Activated effector memory CD4-positive, alpha-beta T cell treated with Interleukin-2 at 50 U/mL for 16 hours (primary cell): ENCODE measurements around the gene MCRS1.

ENCODE experiments used
- DNase-seq: peaks from one replicate; pipeline ENCODE4 v3.0.0-alpha.2; 2020

The MCRS1 gene

GRCh38 chr12:49554266-49554665 is 13.7 kb downstream of the MCRS1 start:
- no peak for DNase-seq

DNA sequence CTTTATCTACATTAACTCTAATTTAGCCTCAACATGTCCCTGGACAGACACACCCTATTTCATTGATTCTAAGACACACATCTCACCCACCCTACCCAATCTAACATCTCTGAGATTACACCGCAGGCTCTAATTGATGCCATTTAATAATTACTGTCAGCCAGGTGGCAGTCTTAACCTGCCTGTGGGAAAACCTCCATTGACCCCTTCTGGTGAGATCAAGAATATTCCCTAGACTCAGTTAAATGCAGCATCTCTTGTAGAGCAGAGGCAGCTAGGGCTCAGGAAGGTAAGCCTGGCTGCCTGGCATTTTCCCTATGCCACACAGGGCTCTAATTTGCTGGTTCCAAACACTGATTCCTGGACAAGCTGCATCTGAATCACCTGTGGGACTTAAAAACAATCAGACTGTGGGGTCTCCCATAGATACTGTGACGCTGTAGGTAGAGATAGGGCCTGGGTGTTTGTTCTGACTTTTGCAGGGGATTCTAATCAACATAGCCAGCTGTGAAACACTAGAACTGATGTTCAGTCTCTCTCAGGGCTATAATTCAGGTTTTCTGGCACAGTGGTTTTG is 14.3 kb downstream of the MCRS1 start:
- no peak for DNase-seq

DNA sequence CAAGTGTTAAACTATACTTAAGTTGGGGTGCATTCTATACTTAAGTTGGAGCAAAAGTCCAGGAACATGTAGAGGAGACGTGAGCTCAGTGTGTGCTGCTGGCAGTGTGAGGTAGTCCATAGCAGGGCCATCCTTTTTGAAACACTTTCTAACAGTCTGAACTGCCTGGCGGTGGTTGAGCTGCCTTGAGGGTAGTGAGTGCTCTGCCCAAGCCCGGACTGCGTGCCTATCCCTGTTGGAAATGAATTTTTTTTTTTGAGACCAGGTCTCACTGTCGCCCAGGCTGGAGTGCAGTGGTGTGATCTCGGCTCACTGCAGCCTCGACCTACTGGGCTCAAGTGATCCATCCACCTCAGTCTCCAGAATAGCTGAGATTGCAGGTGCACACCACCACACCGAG is 15.0 kb downstream of the MCRS1 start:
- no peak for DNase-seq

- no peak for DNase-seq
Measured at GRCh38 chr12:49552425-49552824, 15.5 kb downstream of the MCRS1 start.

GRCh38 chr12:49552014-49552413 is 15.9 kb downstream of the MCRS1 start:
- no peak for DNase-seq

- no peak for DNase-seq
Measured at GRCh38 chr12:49550693-49551252, 17.2 kb downstream of the MCRS1 start.

DNA sequence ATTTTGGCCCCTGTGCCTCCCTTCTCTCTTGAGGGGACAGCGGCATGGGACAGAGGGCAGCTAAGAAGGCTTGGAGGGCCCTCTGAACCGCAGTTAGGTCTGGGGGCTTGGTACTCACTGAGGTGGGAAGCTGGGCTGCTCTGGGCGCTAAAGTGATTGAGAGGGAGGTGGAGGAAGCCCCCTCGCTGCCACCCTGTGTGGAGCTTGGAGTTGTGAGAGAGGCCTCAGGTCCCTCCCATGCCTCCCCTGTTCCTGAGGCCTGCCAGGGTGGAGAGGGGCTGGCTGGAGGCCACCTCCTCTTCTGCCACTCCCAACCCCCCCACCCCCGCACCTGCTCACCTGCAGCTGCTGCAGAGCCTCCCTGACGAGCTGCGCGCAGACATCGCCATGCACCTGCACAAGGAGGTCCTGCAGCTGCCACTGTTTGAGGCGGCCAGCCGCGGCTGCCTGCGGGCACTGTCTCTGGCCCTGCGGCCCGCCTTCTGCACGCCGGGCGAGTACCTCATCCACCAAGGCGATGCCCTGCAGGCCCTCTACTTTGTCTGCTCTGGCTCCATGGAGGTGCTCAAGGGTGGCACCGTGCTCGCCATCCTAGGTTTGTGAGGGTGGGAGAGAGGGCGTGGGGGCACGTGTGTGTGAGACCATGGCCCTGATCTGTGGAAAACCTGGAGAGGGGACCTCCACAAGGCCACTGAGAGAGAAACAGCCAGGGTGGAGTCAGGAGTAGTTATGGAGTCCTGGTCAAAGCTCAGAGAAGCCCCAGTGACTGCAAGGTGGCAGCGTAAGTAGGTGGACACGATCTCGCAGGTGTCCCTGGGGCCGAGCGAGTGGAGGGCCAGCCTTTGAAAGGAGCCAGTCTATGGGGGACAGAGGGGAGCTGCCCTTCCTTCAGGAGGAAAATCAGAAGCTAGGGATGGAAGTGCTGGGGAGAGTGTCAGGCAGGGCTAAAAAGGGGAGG is 17.9 kb downstream of the MCRS1 start:
- DNase-seq, result no peak

DNA sequence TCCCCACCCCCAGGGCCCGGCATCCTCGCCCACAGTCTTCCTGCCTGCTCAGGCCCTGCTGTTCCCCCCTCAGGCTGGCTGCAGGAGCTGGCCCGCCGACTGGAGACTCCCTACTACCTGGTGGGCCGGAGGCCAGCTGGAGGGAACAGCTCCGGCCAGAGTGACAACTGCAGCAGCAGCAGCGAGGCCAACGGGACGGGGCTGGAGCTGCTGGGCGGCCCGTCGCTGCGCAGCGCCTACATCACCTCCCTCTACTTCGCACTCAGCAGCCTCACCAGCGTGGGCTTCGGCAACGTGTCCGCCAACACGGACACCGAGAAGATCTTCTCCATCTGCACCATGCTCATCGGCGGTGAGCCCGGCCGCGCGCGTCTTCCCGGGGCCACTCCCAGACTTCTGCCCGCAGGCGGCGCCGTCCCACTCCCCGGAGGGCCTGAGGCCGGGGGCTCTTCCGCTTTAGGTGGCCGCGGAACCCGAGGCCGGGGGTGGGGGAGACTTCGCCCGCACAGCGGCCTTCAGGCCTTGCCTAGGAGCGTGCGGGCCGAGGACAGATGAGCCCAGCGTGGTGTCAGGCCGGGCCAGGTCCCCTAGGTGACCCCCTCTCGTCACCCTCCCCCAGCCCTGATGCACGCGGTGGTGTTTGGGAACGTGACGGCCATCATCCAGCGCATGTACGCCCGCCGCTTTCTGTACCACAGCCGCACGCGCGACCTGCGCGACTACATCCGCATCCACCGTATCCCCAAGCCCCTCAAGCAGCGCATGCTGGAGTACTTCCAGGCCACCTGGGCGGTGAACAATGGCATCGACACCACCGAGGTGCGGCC is 18.9 kb downstream of the MCRS1 start:
- DNase-seq, result no peak

DNA sequence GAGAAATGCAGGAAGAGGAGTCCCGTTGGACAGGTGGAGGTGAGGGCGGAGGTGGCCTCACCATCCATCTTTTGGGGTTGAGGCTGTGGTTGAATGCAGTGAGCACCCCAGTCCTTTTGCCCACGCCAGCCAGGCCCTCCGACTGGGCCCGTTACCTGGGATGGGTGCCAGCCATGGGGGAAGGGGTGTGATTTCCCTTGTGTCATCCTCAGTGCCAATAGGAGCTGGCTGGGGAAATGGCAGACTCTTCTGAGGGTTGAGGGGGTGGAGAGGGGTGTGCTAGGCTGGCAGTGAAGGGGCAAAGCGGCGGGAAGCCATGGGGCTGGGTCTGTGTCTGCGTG is 19.5 kb downstream of the MCRS1 start:
- no peak for DNase-seq

DNA sequence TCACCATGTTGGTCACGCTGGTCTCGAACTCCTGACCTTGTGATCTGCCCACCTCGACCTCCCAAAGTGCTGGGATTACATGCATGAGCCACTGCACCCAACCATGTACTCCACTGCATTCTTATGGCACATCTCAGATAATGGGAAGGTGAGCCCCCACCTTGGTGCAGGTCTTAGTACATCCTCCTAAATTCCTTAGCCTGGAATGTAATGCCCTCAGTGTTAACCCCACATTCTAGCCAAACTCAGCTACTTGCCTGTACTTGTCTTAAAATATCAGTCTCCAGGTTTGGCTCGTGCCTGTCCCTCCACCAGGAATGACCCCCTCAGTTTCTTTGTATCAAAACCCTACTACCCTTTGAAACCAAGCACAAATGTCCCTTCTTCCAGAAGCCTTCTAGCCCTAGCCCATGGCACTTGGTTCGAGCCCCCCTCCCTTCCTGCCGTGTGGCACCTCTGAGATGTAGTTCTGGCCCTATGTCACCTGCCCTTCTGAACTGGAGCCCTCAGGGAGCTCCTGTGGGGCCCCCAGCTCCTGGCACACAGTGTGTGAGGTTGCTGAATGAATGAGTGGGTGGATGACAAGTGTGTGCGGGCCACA is 20.8 kb downstream of the MCRS1 start:
- DNase-seq, result no peak

- no peak for DNase-seq
Measured at GRCh38 chr12:49546481-49546880, 21.5 kb downstream of the MCRS1 start.

GRCh38 chr12:49545815-49546214 is 22.1 kb downstream of the MCRS1 start:
- no peak for DNase-seq

DNA sequence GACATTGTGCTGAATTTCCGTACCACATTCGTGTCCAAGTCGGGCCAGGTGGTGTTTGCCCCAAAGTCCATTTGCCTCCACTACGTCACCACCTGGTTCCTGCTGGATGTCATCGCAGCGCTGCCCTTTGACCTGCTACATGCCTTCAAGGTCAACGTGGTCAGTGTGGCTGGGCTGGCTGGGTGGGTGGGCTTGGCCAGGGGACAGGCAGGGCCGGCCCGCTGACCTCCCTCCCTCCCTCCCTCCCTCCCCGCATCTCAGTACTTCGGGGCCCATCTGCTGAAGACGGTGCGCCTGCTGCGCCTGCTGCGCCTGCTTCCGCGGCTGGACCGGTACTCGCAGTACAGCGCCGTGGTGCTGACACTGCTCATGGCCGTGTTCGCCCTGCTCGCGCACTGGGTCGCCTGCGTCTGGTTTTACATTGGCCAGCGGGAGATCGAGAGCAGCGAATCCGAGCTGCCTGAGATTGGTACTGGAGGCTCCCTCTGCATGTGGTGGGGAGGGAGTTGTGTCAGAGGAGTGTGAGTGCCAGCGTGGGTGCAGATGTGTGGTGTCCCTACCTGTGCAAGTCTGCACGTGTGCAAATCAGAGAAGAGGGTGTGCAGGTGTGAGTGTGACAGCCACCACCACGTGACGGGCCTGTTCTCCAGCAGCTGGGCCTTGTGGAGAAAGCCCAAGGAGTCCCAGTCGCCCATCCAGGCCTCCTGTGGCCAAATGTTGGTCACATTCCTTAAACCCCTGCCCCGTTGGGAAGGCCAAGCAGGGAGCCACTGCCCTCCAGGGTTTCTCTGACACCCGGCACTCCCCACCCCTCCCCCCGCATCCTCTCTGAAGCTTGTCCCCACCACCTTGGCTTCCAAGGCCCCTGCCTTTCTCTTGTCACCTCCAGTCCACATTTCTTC is 23.8 kb downstream of the MCRS1 start:
- DNase-seq, result no peak

DNA sequence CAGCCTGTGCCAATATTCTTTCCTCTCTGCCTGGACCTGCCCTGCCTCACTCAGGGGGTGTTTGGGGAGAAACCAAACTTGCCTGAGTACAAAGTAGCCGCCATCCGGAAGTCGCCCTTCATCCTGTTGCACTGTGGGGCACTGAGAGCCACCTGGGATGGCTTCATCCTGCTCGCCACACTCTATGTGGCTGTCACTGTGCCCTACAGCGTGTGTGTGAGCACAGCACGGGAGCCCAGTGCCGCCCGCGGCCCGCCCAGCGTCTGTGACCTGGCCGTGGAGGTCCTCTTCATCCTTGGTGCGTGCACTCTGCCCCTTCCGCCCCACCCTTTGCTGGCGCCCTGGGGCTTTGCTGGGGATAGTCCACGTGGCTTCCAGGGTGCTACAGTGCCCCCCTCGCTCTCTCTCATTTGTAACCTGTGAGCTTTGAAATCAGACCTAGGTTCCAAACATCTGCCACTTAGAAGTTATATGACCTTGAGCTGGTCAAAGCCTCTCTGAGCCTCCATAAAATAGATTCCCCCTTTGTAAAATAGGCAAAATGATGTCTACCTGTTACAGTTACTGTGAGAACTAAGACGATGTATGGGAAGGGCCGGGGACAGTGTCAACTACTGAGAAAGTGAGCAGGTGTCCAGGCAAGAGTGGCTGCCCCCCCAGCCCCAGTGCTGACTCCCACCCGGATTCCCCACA is 24.6 kb downstream of the MCRS1 start:
- no peak for DNase-seq

- DNase-seq, result no peak
Measured at GRCh38 chr12:49542592-49543160, 25.3 kb downstream of the MCRS1 start.

GRCh38 chr12:49541911-49542505 is 25.9 kb downstream of the MCRS1 start:
- no peak for DNase-seq

DNA sequence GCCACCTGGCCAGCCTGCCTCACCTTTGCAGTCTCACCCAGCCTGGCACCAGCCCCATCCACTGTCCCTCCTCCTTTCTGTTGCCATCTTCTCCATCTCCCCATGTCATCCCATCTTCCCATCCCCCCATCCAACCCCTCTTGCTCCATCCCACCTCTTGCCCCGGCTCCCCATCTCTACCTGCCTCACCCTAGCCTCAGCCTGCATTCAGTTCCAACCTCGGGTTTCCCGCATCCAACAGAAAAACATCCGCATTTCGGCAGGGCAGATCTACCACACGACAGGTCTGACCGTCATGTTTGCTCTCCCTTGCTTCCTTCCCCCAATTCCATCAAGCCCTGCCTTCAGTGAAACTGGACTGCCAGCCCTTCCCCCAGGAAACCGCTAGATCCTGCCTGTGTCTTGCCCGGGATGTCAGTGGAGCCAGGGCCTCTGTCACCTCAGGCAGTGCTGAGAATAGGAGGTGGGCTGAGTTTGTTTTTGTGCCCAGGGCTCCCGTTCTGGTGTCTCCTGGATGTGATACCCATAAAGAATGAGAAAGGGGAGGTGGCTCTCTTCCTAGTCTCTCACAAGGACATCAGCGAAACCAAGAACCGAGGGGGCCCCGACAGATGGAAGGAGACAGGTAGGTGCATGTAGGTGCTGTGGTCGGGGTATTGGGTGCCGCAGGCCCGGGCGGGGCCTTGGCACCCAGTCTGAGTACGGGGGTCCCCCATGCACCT is 26.6 kb downstream of the MCRS1 start:
- no peak for DNase-seq

- no peak for DNase-seq
Measured at GRCh38 chr12:49540229-49541139, 27.5 kb downstream of the MCRS1 start.
